ENCODE measurements around the gene ST8SIA1.

DNA sequence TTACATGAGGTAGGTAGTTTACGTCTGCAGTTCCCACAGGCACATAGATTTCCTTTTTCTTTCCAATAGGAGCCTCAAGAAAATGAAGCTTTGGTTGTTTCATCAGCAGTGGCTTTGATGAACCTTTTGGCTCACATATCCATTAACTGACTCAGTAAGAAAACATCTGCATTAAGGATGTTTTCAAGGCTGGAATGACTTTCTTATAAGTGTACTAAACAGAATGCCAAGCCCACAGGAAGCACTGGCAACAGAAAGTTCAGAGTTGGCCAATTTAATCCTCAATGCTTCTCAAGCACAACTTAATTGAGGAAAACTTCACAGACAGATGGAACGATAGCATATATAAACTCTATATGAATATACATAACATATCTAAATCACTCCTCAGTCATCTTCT lies 63.5 kb downstream of the ST8SIA1 start:
- no peak for TF ChIP-seq SP1 (IDR thresholded peaks at IDR 0.05)
- TF ChIP-seq LEF1 (IDR thresholded peaks at IDR 0.05; ENCODE audit: borderline replicate concordance): no peak
- no peak for TF ChIP-seq FOXA1 (IDR thresholded peaks at IDR 0.05)
